Liver (tissue), 9 donors: ENCODE results near the gene RB1. TPM values are rescaled to one million over a fixed set of nuclear protein-coding genes. Genes with fewer than 3 reads are reported as not detected.

Experiments
- DNase-seq: peaks from one replicate; pipeline ENCODE4 v3.0.0-alpha.2; 2017; ENCODE audit warnings: low spot score
- H3K27ac ChIP-seq, 2 donors: one replicate each; pipeline ENCODE4 v1.7.0; 2013; ENCODE audit warnings: inconsistent platforms in 2 of 2, low read length in 2 of 2, control low read depth in 1 of 2, low read depth in 1 of 2, mild to moderate bottlenecking in 1 of 2
- H3K27me3 ChIP-seq, 4 donors: one replicate each; pipeline versions ENCODE4 v1.6.1 to v1.7.0; 2013; ENCODE audit warnings: low read length in 3 of 4, inconsistent platforms in 1 of 4, mild to moderate bottlenecking in 1 of 4, moderate library complexity in 1 of 4; ENCODE audit not compliant: control insufficient read depth in 4 of 4, insufficient read depth in 4 of 4
- H3K36me3 ChIP-seq, 4 donors: one replicate each; pipeline versions ENCODE4 v1.6.1 to v1.7.0; 2013; ENCODE audit warnings: low read length in 3 of 4, mild to moderate bottlenecking in 3 of 4, low read depth in 1 of 4, moderate library complexity in 1 of 4; ENCODE audit not compliant: control insufficient read depth in 4 of 4, insufficient read depth in 3 of 4
- H3K4me1 ChIP-seq, 4 donors: one replicate each; pipeline versions ENCODE4 v1.6.1 to v1.7.0; 2013; ENCODE audit warnings: low read length in 3 of 4, mild to moderate bottlenecking in 3 of 4, moderate library complexity in 1 of 4; ENCODE audit not compliant: control insufficient read depth in 4 of 4, insufficient read depth in 4 of 4
- H3K4me3 ChIP-seq, 3 donors: one replicate each; pipeline versions ENCODE4 v1.6.1 to v1.7.0; 2013; ENCODE audit warnings: low read length in 3 of 3, control low read depth in 1 of 3, low read depth in 1 of 3, mild to moderate bottlenecking in 1 of 3
- H3K9ac ChIP-seq, 2 donors: one replicate each; pipeline ENCODE4 v1.7.0; 2013; ENCODE audit warnings: low read length in 2 of 2, mild to moderate bottlenecking in 2 of 2, moderate library complexity in 2 of 2, control low read depth in 1 of 2, low read depth in 1 of 2
- H3K9me3 ChIP-seq, 4 donors: one replicate each; pipeline versions ENCODE4 v1.6.1 to v1.7.0; 2013; ENCODE audit warnings: low read length in 3 of 4; ENCODE audit not compliant: control insufficient read depth in 4 of 4
- EGR1 ChIP-seq, 2 donors: IDR thresholded peaks; 2 replicates each; pipeline ENCODE4 v1.6.1; 2016 to 2018; ENCODE audit warnings: antibody characterized with exemption in 2 of 2, low read depth in 2 of 2
- FOXA1 ChIP-seq: IDR thresholded peaks from 2 replicates; pipeline ENCODE4 v1.6.1; 2016; ENCODE audit warnings: antibody characterized with exemption
- FOXA2 ChIP-seq: IDR thresholded peaks from 2 replicates; pipeline ENCODE4 v1.6.1; 2016; ENCODE audit warnings: antibody characterized with exemption
- GABPA ChIP-seq, 2 donors: IDR thresholded peaks in 1 of 2; conservative IDR thresholded peaks in 1 of 2; 2 replicates each; pipeline ENCODE4 v1.6.1; 2016; ENCODE audit warnings: antibody characterized with exemption in 2 of 2, mild to moderate bottlenecking in 1 of 2, moderate library complexity in 1 of 2
- HNF4A ChIP-seq, 2 donors: conservative IDR thresholded peaks; 2 replicates each; pipeline ENCODE4 v1.6.1; 2016; ENCODE audit warnings: antibody characterized with exemption in 2 of 2, mild to moderate bottlenecking in 2 of 2
- HNF4G ChIP-seq: IDR thresholded peaks from 2 replicates; pipeline ENCODE4 v1.6.1; 2016; ENCODE audit warnings: antibody characterized with exemption
- JUND ChIP-seq, 2 donors: IDR thresholded peaks; 2 replicates each; pipeline ENCODE4 v1.6.1; 2016; ENCODE audit warnings: antibody characterized with exemption in 2 of 2
- NR2F2 ChIP-seq: IDR thresholded peaks from 2 replicates; pipeline ENCODE4 v1.6.1; 2016; ENCODE audit warnings: antibody characterized with exemption
- RAD21 ChIP-seq, 2 donors: IDR thresholded peaks; 2 replicates each; pipeline ENCODE4 v1.6.1; 2016; ENCODE audit warnings: antibody characterized with exemption in 2 of 2, mild to moderate bottlenecking in 2 of 2
- RXRA ChIP-seq, 2 donors: IDR thresholded peaks; 2 replicates each; pipeline ENCODE4 v1.6.1; 2017 to 2018; ENCODE audit warnings: antibody characterized with exemption in 2 of 2, mild to moderate bottlenecking in 1 of 2
- SP1 ChIP-seq: IDR thresholded peaks from 2 replicates; pipeline ENCODE4 v1.6.1; 2018; ENCODE audit warnings: antibody characterized with exemption, mild to moderate bottlenecking
- TAF1 ChIP-seq: conservative IDR thresholded peaks from 2 replicates; pipeline ENCODE4 v1.6.1; 2016; ENCODE audit warnings: antibody characterized with exemption, mild to moderate bottlenecking
- YY1 ChIP-seq: IDR thresholded peaks from 2 replicates; pipeline ENCODE4 v1.6.1; 2016; ENCODE audit warnings: antibody characterized with exemption, mild to moderate bottlenecking
- WGBS: extraction: QIAGEN DNeasy Blood & Tissue Kit; methylation state at CpG from one replicate; pipeline ENCODE4 v1.1.7; 2013; 5-methylcytosine and 5-hydroxymethylcytosine counted together
- polyA plus RNA-seq, 2 donors: library from polyadenylated mRNA; stranded (reverse) in 1 of 2; unstranded in 1 of 2; fragments of 200-250 nt in 1 of 2; fragments of >200 nt in 1 of 2; fragmentation: Nextera tagmentation in 1 of 2; extraction: Ambion mirVana in 1 of 2; gene quantifications; one replicate each; pipeline versions ENCODE4 v1.2.1 to v1.2.3, GENCODE V29; 2013 to 2015
- total RNA-seq, 2 donors: library from RNA; depleted of rRNA; stranded (reverse); fragments of >200 nt; gene quantifications; one replicate each; pipeline ENCODE4 v1.2.3, GENCODE V29; 2014
- TF ChIP-seq, protein P1 (sequence below): IDR thresholded peaks from 2 replicates; pipeline ENCODE4 v1.6.1; 2016; ENCODE audit warnings: antibody characterized with exemption, mild to moderate bottlenecking
- TF ChIP-seq, protein P2 (sequence below): fragments of 150-350 bp; IDR thresholded peaks from 2 replicates; pipeline ENCODE4 v1.5.1; 2017; ENCODE audit warnings: improper control_type of control experiment, low read depth, low read length; ENCODE audit not compliant: missing input control
- TF ChIP-seq, protein P3 (sequence below): IDR thresholded peaks from 2 replicates; pipeline ENCODE4 v1.6.1; 2016; ENCODE audit warnings: antibody characterized with exemption
- TF ChIP-seq, protein P4 (sequence below): IDR thresholded peaks from 2 replicates; pipeline ENCODE4 v1.6.1; 2016; ENCODE audit warnings: antibody characterized with exemption
- TF ChIP-seq, protein P5 (sequence below): IDR thresholded peaks from 2 replicates; pipeline ENCODE4 v1.6.1; 2016; ENCODE audit warnings: antibody characterized with exemption
- donor health status: healthy.
- donor health status: healthy.
- donor health status: healthy.
- donor health status: healthy.
- donor health status: healthy.

The RB1 gene
- total and polyA plus RNA-seq, 4 donors: 6.6 to 30.6 (median 8.9) TPM

DNA sequence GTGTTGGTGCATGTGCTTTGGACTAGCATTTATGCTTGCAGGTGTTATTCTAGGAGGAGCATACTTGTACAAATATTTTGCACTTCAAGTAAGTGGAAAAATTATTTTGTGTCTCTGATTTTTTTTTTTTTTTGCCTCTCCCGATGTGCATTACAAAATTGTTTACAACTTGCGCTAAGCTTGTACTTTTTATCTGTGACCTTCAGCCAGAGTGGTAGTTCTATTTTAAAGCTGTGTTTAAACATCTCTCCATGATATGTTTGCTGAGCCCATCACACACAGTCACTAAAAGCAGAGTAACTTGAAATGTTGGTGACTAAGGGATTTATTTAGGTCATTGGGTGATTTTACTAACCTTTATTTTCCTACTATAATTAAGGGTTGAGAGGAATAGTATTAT, 49.7 kb upstream of the RB1 start:
- TF ChIP-seq HNF4G: no peak
- TF ChIP-seq TAF1: no peak
- TF ChIP-seq, protein P1, sequence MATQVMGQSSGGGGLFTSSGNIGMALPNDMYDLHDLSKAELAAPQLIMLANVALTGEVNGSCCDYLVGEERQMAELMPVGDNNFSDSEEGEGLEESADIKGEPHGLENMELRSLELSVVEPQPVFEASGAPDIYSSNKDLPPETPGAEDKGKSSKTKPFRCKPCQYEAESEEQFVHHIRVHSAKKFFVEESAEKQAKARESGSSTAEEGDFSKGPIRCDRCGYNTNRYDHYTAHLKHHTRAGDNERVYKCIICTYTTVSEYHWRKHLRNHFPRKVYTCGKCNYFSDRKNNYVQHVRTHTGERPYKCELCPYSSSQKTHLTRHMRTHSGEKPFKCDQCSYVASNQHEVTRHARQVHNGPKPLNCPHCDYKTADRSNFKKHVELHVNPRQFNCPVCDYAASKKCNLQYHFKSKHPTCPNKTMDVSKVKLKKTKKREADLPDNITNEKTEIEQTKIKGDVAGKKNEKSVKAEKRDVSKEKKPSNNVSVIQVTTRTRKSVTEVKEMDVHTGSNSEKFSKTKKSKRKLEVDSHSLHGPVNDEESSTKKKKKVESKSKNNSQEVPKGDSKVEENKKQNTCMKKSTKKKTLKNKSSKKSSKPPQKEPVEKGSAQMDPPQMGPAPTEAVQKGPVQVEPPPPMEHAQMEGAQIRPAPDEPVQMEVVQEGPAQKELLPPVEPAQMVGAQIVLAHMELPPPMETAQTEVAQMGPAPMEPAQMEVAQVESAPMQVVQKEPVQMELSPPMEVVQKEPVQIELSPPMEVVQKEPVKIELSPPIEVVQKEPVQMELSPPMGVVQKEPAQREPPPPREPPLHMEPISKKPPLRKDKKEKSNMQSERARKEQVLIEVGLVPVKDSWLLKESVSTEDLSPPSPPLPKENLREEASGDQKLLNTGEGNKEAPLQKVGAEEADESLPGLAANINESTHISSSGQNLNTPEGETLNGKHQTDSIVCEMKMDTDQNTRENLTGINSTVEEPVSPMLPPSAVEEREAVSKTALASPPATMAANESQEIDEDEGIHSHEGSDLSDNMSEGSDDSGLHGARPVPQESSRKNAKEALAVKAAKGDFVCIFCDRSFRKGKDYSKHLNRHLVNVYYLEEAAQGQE: peak; percentile 22
- peak; percentile 67 for TF ChIP-seq YY1
- TF ChIP-seq, protein P2, sequence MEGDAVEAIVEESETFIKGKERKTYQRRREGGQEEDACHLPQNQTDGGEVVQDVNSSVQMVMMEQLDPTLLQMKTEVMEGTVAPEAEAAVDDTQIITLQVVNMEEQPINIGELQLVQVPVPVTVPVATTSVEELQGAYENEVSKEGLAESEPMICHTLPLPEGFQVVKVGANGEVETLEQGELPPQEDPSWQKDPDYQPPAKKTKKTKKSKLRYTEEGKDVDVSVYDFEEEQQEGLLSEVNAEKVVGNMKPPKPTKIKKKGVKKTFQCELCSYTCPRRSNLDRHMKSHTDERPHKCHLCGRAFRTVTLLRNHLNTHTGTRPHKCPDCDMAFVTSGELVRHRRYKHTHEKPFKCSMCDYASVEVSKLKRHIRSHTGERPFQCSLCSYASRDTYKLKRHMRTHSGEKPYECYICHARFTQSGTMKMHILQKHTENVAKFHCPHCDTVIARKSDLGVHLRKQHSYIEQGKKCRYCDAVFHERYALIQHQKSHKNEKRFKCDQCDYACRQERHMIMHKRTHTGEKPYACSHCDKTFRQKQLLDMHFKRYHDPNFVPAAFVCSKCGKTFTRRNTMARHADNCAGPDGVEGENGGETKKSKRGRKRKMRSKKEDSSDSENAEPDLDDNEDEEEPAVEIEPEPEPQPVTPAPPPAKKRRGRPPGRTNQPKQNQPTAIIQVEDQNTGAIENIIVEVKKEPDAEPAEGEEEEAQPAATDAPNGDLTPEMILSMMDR: no peak
- peak in 1 of 2 donors; percentile 55 for TF ChIP-seq GABPA (IDR thresholded peaks at IDR 0.05 in 1 of 2, conservative IDR thresholded peaks at IDR 0.05 in 1 of 2)
- TF ChIP-seq FOXA1: no peak
- peak; percentile 44 for TF ChIP-seq NR2F2
- no peak for TF ChIP-seq FOXA2
- TF ChIP-seq RXRA (IDR thresholded peaks at IDR 0.05): peak; percentile 39 to 77
- TF ChIP-seq JUND (IDR thresholded peaks at IDR 0.05): peak in 1 of 2 donors; percentile 44
- TF ChIP-seq HNF4A (conservative IDR thresholded peaks at IDR 0.05): peak; percentile 26 to 68
- TF ChIP-seq, protein P3, sequence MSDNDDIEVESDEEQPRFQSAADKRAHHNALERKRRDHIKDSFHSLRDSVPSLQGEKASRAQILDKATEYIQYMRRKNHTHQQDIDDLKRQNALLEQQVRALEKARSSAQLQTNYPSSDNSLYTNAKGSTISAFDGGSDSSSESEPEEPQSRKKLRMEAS: peak; percentile 40
- TF ChIP-seq, protein P4, sequence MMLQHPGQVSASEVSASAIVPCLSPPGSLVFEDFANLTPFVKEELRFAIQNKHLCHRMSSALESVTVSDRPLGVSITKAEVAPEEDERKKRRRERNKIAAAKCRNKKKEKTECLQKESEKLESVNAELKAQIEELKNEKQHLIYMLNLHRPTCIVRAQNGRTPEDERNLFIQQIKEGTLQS: peak; percentile 39
- TF ChIP-seq, protein P5, sequence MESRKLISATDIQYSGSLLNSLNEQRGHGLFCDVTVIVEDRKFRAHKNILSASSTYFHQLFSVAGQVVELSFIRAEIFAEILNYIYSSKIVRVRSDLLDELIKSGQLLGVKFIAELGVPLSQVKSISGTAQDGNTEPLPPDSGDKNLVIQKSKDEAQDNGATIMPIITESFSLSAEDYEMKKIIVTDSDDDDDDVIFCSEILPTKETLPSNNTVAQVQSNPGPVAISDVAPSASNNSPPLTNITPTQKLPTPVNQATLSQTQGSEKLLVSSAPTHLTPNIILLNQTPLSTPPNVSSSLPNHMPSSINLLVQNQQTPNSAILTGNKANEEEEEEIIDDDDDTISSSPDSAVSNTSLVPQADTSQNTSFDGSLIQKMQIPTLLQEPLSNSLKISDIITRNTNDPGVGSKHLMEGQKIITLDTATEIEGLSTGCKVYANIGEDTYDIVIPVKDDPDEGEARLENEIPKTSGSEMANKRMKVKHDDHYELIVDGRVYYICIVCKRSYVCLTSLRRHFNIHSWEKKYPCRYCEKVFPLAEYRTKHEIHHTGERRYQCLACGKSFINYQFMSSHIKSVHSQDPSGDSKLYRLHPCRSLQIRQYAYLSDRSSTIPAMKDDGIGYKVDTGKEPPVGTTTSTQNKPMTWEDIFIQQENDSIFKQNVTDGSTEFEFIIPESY: peak; percentile 32
- peak; percentile 32 to 45 for TF ChIP-seq RAD21 (IDR thresholded peaks at IDR 0.05)
- peak; percentile 27 for TF ChIP-seq SP1
- no peak for TF ChIP-seq EGR1 (IDR thresholded peaks at IDR 0.05; ENCODE audit: low read depth in 2 of 2)
- peaks cover 2 to 19% (median 12%) of the 10 kb centered on the region in 4 donors for H3K4me1 ChIP-seq

More for the DNA sequence above, 49.7 kb upstream of the RB1 start:
- peak overlapping the region; percentile 60 to 65 for H3K27ac ChIP-seq
- H3K27me3 ChIP-seq: no peaks in the 10 kb centered on the region
- no peaks in the 10 kb centered on the region for H3K9me3 ChIP-seq
- peaks cover 4 to 34% (median 26%) of the 10 kb centered on the region in 4 donors for H3K36me3 ChIP-seq
- H3K4me3 ChIP-seq: no peak overlapping the region
- WGBS: 21% methylated on average over 2 of the region's 2 CpGs
- no peak overlapping the region for H3K9ac ChIP-seq
- no peak for DNase-seq
